Transverse colon (tissue), 4 donors: ENCODE measurements around the gene NCAPD3. TPM values are rescaled to one million over a fixed set of nuclear protein-coding genes. Genes with fewer than 3 reads are reported as not detected.

ENCODE experiments used
- DNase-seq: peaks from one replicate; pipeline ENCODE4 v3.0.0-alpha.2; 2019
- H3K27ac ChIP-seq, 4 donors: fragments of 200-600 bp; sonication (generic); 2 replicates each; pipeline ENCODE4 v1.5.1; 2016 to 2018; ENCODE audit warnings: inconsistent platforms in 4 of 4
- H3K27me3 ChIP-seq: fragments of 200-600 bp; sonication (generic); 2 replicates; pipeline ENCODE4 v1.5.1; 2017; ENCODE audit warnings: inconsistent platforms
- H3K36me3 ChIP-seq, 4 donors: fragments of 200-600 bp; sonication (generic); 2 replicates each; pipeline ENCODE4 v1.5.1; 2017 to 2019; ENCODE audit warnings: inconsistent platforms in 4 of 4
- H3K4me1 ChIP-seq, 4 donors: fragments of 200-600 bp; sonication (generic); 2 replicates each; pipeline ENCODE4 v1.5.1; 2017 to 2020; ENCODE audit warnings: inconsistent platforms in 4 of 4
- H3K4me3 ChIP-seq, 4 donors: fragments of 200-600 bp; sonication (generic); 1 replicate in 1 of 4; 2 replicates in 3 of 4; pipeline versions ENCODE4 v1.5.1 to v1.6.1; 2017 to 2019; ENCODE audit warnings: inconsistent platforms in 4 of 4
- H3K9me3 ChIP-seq, 2 donors: fragments of 200-600 bp; sonication (generic); 2 replicates each; pipeline ENCODE4 v1.5.1; 2017 to 2019; ENCODE audit warnings: inconsistent platforms in 2 of 2
- EP300 ChIP-seq: sonication (generic); formaldehyde crosslinking; IDR thresholded peaks from one replicate; pipeline ENCODE4 v1.6.1; 2017; ENCODE audit warnings: antibody characterized with exemption, low read depth
- POLR2A ChIP-seq: fragments of 450-650 bp; IDR thresholded peaks from one replicate; pipeline ENCODE4 v1.6.1; 2016; ENCODE audit warnings: antibody characterized with exemption, mild to moderate bottlenecking, moderate library complexity
- POLR2AphosphoS5 ChIP-seq, 3 donors: sonication (generic); formaldehyde crosslinking; IDR thresholded peaks; one replicate each; pipeline ENCODE4 v1.6.1; 2016; ENCODE audit warnings: antibody characterized with exemption in 3 of 3
- WGBS, 2 donors: methylation state at CpG; one replicate each; pipeline ENCODE4 v1.1.5; 2018; ENCODE audit warnings: low coverage in 1 of 2; 5-methylcytosine and 5-hydroxymethylcytosine counted together
- in situ Hi-C, 4 donors: fragments of 200-750 bp; cut with MboI; loops; one replicate each; pipeline versions ENCODE4 v1.15.0 to v1.15.1; 2017; ENCODE audit warnings: low sequenced_read_pairs in 3 of 4, low pct_ligation_motif_present in 1 of 4, low pct_unique_long_range_greater_than_20kb in 1 of 4
- intact Hi-C: fragments of 100-400 bp; cut with DNase I; formaldehyde crosslinking; loops from one replicate; pipeline ENCODE4 v1.15.1; 2023; ENCODE audit warnings: low total_unique reads
- total RNA-seq, 4 donors: library from RNA; depleted of rRNA; stranded (reverse); fragments of >200 nt; gene quantifications; one replicate each; pipeline ENCODE4 v1.1.0, GENCODE V29; 2016
- TF ChIP-seq, protein P1 (sequence below), 5 experiments: fragments of 200-600 bp in 3 of 5; fragments of 450-650 bp in 2 of 5; sonication (generic) in 3 of 5; IDR thresholded peaks; 1 replicate in 2 of 5; 2 replicates in 3 of 5; pipeline ENCODE4 v1.5.1; 2016 to 2017; ENCODE audit warnings: antibody characterized with exemption in 5 of 5, inconsistent platforms in 3 of 5, mild to moderate bottlenecking in 2 of 5, moderate library complexity in 1 of 5

The NCAPD3 gene
- total RNA-seq, 4 donors from 2014 or later: 7.0 to 21.3 (median 13.8) TPM

- Histone ChIP-seq H3K4me1 (peaks cover 4 to 28% (median 19%) of the 10 kb centered on the region in 4 donors), H3K4me3 (peak overlapping the region in 1 of 4 donors; percentile 4)
- in situ Hi-C loops: no loop called here
These were observed 102.7 kb downstream of the NCAPD3 start for GRCh38 chr11:134120921-134121526.

GRCh38 chr11:134120143-134120850 is 103.5 kb downstream of the NCAPD3 start:
- Histone ChIP-seq H3K4me1 (peaks cover 0 to 21% (median 14%) of the 10 kb centered on the region in 4 donors), H3K27me3 (peaks cover 27% of the 10 kb centered on the region), H3K4me3 (peak overlapping the region in 2 of 4 donors; percentile 5 to 7), H3K36me3 (no peaks in the 10 kb centered on the region), H3K9me3 (no peaks in the 10 kb centered on the region), H3K27ac (peak overlapping the region; percentile 79 to 85 (median 83))
- 59 to 69% methylated on average over 13 of the region's 13 CpGs for WGBS, 2 donors
- in situ Hi-C loops: no loop called here
- intact Hi-C loops: loop anchor here (5.0 to 10.0 kb wide), 2 partner anchors 48 to 165 kb away; partner anchors contain the start of gene IGSF9B
- DNase-seq: peak; percentile 39
- TF ChIP-seq POLR2A: no peak
- peak; percentile 32 to 68 (median 67) for TF ChIP-seq POLR2AphosphoS5 (IDR thresholded peaks at IDR 0.05)
- TF ChIP-seq EP300: no peak
- TF ChIP-seq, protein P1, sequence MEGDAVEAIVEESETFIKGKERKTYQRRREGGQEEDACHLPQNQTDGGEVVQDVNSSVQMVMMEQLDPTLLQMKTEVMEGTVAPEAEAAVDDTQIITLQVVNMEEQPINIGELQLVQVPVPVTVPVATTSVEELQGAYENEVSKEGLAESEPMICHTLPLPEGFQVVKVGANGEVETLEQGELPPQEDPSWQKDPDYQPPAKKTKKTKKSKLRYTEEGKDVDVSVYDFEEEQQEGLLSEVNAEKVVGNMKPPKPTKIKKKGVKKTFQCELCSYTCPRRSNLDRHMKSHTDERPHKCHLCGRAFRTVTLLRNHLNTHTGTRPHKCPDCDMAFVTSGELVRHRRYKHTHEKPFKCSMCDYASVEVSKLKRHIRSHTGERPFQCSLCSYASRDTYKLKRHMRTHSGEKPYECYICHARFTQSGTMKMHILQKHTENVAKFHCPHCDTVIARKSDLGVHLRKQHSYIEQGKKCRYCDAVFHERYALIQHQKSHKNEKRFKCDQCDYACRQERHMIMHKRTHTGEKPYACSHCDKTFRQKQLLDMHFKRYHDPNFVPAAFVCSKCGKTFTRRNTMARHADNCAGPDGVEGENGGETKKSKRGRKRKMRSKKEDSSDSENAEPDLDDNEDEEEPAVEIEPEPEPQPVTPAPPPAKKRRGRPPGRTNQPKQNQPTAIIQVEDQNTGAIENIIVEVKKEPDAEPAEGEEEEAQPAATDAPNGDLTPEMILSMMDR (IDR thresholded peaks at IDR 0.05): no peak

More at GRCh38 chr11:134120921-134121526, 102.7 kb downstream of the NCAPD3 start:
- intact Hi-C loops: loop anchor here (5.0 to 10.0 kb wide), 2 partner anchors 49 to 166 kb away; partner anchors contain the start of gene IGSF9B
- 41 to 51% methylated on average over 6 to 9 of the region's 9 CpGs for WGBS, 2 donors
- DNase-seq: no peak
- Histone ChIP-seq H3K36me3 (no peaks in the 10 kb centered on the region), H3K27ac (peak overlapping the region; percentile 79 to 85 (median 83)), H3K9me3 (no peaks in the 10 kb centered on the region), H3K27me3 (peaks cover 35% of the 10 kb centered on the region)
- TF ChIP-seq, protein P1 (IDR thresholded peaks at IDR 0.05): no peak
- TF ChIP-seq POLR2AphosphoS5 (IDR thresholded peaks at IDR 0.05) (no peak), EP300 (no peak), POLR2A (no peak)

GRCh38 chr11:134119094-134119493 is 104.7 kb downstream of the NCAPD3 start:
- H3K9me3 ChIP-seq: no peaks in the 10 kb centered on the region
- in situ Hi-C loops: no loop called here
- intact Hi-C loops: no loop called here
- H3K27ac ChIP-seq: peak overlapping the region; percentile 79 to 85 (median 83)
- H3K36me3 ChIP-seq: no peaks in the 10 kb centered on the region
- WGBS, 2 donors: 71 to 78% methylated on average over 1 to 3 of the region's 3 CpGs
- DNase-seq: no peak
- TF ChIP-seq POLR2AphosphoS5 (IDR thresholded peaks at IDR 0.05): no peak
- TF ChIP-seq EP300: no peak
- no peak for TF ChIP-seq POLR2A
- TF ChIP-seq, protein P1 (IDR thresholded peaks at IDR 0.05): no peak
- peaks cover 15% of the 10 kb centered on the region for H3K27me3 ChIP-seq
- no peak overlapping the region for H3K4me3 ChIP-seq
- H3K4me1 ChIP-seq: peaks cover 0 to 16% (median 7%) of the 10 kb centered on the region in 4 donors

- Histone ChIP-seq H3K27me3 (peaks cover 7% of the 10 kb centered on the region), H3K4me1 (peaks cover 0 to 16% (median 7%) of the 10 kb centered on the region in 4 donors), H3K4me3 (no peak overlapping the region), H3K27ac (peak overlapping the region in 3 of 4 donors; percentile 21 to 85 (median 83)), H3K9me3 (no peaks in the 10 kb centered on the region), H3K36me3 (no peaks in the 10 kb centered on the region)
- TF ChIP-seq, protein P1 (IDR thresholded peaks at IDR 0.05): no peak
- TF ChIP-seq EP300: no peak
- TF ChIP-seq POLR2AphosphoS5 (IDR thresholded peaks at IDR 0.05): no peak
- no peak for TF ChIP-seq POLR2A
- no peak for DNase-seq
- in situ Hi-C loops: no loop called here
- intact Hi-C loops: no loop called here
These were observed 105.8 kb downstream of the NCAPD3 start for GRCh38 chr11:134118006-134118405.
